Measurements from ENCODE around the gene GSTP1.

GRCh38 chr11:67588136-67588503 lies 4.5 kb downstream of the GSTP1 start:
- TF ChIP-seq CTCF (IDR thresholded peaks at IDR 0.05; ENCODE audit: low read depth, low read length) (no peak), EZH2phosphoT487 (IDR thresholded peaks at IDR 0.05; ENCODE audit: low read depth) (no peak)
